Epithelial cell of prostate (primary cell): ENCODE results near the gene DMD.
"Not testable (repeated sequence)": the region's sequence is repeated elsewhere in the genome, so short reads cannot be mapped to it uniquely, and the experiment has no call there.

ENCODE experiments used
- DNase-seq: peaks from one replicate; pipeline ENCODE4 v3.0.0-alpha.2; 2011; ENCODE audit warnings: low read depth, low spot score
- H3K27ac ChIP-seq: fragments of 450-650 bp; 2 replicates; pipeline ENCODE4 v1.5.1; 2017; ENCODE audit warnings: mild to moderate bottlenecking

Gene DMD

DNA sequence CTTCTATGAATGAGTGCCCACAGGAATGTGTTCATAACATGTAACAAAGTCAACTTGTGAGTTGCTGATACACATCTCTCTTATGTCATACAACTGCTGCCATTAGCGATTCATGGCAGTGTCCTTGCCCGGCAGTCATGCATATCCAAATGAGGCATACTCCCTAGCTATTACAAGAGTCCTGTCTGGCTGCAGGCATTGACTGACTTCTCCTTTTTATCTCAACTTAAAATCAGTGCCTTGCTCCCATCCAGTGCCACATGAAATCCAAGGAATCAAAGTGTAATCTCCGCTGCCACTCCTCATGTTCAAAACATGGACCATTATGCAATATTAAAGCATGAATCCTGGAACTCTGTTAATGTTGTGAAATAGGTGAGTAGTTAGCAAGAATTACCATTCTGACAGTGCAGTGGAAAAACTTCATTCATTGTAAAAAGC is 1790.6 kb downstream of the DMD start:
- no peak overlapping the region for H3K27ac ChIP-seq
- peak; percentile 26 for DNase-seq

DNA sequence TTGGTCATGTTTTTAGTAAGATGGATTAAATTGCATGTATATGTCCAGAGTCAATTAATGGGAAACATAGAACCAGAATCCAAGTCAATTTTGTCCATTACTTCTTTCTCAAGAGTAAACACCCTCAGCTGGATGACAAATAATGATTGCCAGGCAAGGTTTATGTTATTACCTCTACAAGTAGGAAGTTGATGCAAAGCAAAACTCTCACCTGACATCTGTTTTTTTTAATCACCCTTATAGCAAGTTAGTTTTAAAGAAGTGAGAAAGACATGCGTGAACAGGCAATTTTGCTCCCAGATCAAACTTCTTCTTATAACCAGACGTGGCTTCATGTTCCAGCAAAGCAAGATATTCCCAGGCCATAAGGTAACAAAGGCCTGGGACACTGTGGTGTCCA is 1791.0 kb downstream of the DMD start:
- no peak overlapping the region for H3K27ac ChIP-seq
- no peak for DNase-seq

DNA sequence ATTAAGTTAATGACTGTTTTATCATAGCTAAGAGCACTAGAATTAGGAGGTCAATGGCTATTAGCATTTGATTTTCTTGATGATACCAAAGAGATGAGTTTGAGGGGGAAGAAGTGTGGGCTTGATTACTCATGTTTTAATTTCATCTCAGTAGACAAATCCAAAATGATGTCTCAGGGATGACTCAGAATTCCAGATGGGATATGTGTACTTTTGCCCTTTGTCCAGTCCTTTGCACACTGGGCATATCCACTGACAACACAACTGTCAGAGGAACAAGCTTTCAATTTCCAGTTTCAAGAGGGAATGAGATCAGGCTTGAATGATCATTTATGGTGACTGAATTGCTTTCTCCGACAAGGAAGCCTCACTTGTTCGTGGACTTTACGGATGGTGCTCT is 1814.2 kb downstream of the DMD start:
- no peak for DNase-seq
- H3K27ac ChIP-seq = no peak overlapping the region

DNA sequence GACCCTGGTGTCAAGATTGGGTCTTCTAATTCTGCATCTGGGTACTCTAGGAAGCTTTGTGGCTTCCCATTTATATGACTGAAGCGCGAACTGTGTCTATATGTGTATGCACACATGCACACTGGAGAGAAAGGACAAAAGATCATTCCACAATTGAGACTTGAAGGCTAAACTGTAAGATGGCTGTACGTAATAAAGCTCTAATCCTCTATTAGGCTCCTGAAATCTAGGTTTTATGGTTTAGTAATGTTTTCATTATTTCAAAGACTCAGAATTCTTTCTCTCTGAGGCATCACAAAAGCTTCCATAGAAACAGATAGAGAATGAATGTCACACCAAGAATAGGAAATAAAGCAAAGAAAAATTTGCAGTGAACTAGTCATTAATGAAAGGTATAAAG is 1818.8 kb downstream of the DMD start:
- no peak for DNase-seq
- no peak overlapping the region for H3K27ac ChIP-seq

DNA sequence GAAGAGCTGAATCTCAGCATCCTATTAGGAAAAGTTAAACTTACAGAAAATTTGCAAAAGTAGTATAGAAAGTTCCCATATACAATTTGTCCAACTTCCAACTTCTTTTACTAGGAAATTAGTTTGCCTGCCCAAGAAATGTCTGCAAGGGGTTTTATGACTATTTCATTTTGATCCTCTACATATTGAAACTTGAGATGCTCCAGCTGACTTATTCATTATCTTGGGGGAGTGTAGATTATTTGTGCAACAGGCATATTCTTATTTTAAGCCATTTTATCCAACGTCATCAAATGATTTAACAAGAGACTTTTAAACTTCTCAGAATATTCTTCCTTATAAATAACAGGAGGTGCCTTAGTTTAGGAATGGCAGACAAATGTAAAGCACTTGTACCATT is 1822.4 kb downstream of the DMD start:
- no peak for DNase-seq
- H3K27ac ChIP-seq = no peak overlapping the region

DNA sequence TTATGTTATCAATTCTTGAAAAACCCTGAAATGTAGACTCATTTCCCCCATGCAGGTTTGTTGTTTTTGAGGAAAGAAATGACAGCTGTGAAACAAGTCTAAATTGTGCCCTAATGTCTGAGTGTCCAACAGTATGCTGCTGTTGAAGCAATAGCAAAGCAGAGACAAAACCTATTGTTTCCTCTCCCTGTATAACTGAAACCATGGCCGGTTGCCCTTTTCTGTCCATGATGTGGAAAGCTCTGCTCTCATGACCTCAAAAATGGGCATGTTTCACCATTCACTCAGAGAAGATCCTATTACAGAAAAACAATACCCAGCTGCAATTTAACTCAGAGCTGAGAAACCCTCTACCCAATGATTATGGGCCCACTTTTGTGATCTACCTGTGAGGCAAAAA is 1826.9 kb downstream of the DMD start:
- no peak for DNase-seq

DNA sequence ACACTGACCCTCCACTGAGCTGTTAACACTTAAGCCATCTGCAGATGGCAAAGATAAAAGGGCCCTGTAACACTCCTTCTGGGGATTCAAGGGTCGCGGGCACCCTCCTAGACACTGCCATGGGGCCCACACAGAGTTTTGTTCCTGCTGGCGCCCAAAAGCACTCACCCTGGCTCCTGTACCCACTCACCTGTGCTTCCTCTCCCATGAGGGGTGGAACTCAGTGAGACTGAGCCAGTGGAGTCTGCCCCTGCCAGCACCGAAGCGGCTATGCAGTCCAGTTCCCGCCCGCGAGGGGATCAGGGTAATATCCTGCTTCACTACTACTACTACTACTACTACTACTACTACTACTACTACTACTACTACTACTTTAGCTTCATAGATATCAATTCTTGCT is 1827.4 kb downstream of the DMD start:
- H3K27ac ChIP-seq = no peak overlapping the region
- no peak for DNase-seq

More for the DNA sequence above, 1826.9 kb downstream of the DMD start:
- H3K27ac ChIP-seq = no peak overlapping the region

DNA sequence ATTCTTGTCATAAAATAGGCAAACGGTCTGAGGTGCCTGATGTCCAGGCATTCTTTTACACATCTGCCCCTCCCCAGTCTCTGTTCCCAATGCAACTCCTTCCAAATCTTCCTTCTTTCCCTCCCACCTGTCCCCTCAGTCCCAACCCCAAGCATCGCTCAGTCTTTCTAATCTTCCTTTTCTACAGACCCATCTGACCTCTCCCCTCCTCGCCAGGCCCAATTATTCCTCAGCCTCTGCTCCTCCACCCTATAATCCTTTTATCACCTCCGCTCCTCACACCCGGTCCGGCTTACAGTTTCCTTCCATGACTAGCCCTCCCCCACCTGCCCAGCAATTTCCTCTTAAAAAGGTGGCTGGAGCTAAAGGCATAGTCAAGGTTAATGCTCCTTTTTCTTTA is 1832.4 kb downstream of the DMD start:
- not testable (repeated sequence) for H3K27ac ChIP-seq, DNase-seq

DNA sequence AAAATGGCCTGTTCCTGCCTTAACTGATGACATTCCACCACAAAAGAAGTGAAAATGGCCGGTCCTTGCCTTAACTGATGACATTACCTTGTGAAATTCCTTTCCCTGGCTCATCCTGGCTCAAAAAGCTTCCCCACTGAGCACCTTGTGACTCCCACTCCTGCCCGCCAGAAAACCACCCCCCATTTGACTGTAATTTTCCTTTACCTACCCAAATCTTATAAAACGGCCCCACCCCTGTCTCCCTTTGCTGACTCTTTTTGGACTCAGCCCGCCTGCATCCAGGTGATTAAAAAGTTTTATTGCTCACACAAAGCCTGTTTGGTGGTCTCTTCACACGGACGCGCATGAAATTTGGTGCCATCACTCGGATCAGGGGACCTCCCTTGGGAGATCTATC is 1833.5 kb downstream of the DMD start:
- not testable (repeated sequence) for H3K27ac ChIP-seq, DNase-seq

DNA sequence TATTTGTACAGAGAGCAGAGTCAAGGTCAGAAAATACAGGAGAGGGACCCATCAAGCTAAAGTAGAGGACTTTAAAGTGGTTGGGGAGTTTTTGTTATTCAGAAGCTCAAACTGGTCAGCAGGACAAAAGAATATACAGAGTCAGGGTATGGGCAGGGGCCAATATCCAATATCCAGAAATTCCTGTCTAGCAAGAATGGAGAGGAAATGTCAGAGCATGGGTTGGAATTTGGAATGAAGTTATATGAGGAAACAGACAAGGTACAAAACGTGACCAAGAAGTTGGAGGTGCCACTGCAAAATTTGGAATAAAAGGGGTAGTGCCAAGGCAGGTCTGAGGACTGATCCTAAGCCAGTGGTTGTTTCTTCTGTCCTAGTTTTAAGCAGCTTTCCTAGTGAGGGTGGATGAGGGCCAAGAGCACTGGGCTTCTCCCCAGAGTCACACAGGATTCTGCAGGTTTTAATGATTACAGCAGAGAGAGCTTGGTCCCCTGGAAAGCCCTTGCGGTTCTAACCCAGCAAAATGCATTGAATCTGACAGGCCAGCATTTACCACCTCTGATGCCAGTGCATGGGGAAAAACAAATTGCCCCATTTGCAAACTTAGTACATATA is 1834.8 kb downstream of the DMD start:
- no peak for DNase-seq

DNA sequence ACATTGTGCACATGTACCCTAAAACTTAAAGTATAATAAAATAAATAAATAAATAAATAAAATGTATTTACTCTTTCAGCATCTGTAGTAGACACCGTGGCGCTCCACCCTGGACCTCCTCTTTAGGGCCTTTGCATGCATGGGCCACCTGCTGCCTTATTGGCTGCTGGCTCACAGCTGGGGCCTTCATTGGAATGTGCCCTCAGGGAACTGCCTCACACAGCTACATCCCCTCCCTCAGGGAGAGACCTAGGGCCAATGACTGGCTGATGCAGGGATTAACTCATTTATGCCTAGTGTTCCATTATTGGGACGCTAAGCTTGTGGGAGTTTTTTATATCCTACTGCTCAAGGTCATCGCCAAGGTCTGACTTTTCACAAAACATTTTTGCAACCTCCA is 1836.6 kb downstream of the DMD start:
- no peak overlapping the region for H3K27ac ChIP-seq
- no peak for DNase-seq

More for the DNA sequence above, 1834.8 kb downstream of the DMD start:
- H3K27ac ChIP-seq = no peak overlapping the region

DNA sequence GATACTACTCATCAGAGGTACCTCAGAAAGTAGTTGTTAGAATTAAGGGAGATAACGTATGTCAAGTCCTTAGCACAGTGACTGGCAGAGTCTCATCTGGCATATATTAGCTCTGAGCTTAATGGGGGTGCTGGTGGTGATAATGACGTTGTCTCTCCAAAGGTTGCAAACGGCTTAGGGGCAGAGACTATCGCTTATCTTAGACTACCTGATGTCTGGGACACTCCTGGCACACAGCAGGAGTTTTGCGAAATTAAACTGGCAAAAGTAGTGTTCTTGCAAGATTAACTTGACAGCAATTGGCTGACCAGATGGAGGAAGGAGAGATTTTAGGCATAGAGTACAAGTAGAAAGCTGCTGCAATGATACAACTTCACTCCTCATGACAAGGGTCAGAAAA is 1839.4 kb downstream of the DMD start:
- no peak overlapping the region for H3K27ac ChIP-seq
- no peak for DNase-seq

DNA sequence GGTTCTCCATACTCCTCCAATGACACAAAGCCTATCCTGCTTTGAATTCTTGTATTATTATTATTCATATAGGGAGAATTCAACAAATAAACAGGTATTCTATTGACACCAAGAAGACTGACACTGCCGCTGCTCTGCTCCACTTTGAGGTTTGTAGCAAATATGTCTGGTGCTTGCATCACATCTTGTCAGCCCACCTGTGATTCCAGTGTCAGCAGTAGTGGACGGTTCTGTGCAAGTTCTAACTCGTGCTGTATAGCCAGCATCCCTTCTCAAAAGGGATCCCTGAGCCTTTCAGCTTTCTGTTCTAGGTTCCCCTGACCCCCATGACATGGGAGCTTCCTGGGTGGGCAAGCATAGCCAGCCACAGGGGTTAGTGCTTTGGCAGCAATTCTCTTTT is 1843.5 kb downstream of the DMD start:
- no peak for DNase-seq
- no peak overlapping the region for H3K27ac ChIP-seq

DNA sequence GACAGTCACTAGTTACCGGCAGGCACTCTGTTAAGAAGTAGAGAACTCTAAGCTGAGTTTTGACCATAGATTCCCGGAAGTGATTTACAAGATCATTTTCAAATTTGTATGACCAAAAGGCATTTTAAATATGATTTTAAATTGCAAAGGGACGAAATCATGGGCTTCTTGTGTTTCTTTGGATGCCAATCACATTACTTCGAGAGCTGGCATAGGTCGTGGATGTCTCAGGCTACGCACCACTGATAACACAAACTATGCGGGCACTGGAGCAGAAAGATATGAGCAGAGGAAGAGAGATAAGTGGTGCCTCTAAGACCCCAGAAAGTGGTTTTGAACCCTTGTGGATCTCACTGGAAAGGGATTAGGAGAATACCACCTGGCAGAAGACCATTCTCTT is 1845.3 kb downstream of the DMD start:
- no peak overlapping the region for H3K27ac ChIP-seq
- DNase-seq = no peak

DNA sequence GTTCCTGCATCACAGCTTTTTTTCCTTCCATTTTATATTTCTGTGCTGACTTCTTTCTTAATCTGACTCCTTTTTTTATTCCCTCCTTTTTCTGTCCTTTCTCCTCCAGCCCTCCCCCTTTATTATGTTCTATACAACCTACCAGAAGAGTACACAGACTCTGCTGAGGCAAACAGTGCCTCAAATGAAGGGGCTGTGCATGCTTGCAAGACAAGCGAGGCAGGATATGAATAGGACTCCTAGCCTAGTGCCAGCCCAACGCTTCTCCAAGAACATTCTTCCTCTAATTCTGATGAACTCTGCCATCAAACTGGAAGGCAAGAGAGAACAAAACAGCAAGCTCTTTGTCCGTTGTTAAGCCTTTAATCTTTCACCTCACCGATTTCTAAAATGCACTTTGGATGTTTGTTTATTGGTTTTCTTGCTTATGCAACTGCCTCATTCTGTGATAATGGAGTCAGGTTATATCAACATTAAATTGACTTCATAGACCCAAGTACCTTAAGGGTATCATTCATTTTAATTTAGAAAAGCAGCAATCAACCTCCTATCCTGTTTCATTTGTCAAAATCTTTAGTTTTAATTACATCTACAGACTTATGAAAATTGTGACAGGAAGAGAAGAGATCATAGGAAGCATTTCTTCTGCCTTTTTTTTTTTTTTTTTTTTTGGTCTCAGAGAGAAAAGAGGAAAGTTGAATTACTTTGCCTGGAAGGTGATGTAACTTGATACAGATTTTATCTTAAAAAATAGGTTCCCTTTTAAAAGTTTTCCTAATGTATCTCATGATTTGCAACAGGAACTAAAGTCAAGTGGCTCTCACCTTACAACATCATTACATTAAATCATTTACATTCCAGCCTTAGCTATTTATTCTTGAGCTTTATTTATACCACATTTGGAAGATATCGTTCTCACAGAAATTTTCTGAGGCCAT is 1854.8 kb downstream of the DMD start:
- DNase-seq = no peak
- H3K27ac ChIP-seq = no peak overlapping the region

DNA sequence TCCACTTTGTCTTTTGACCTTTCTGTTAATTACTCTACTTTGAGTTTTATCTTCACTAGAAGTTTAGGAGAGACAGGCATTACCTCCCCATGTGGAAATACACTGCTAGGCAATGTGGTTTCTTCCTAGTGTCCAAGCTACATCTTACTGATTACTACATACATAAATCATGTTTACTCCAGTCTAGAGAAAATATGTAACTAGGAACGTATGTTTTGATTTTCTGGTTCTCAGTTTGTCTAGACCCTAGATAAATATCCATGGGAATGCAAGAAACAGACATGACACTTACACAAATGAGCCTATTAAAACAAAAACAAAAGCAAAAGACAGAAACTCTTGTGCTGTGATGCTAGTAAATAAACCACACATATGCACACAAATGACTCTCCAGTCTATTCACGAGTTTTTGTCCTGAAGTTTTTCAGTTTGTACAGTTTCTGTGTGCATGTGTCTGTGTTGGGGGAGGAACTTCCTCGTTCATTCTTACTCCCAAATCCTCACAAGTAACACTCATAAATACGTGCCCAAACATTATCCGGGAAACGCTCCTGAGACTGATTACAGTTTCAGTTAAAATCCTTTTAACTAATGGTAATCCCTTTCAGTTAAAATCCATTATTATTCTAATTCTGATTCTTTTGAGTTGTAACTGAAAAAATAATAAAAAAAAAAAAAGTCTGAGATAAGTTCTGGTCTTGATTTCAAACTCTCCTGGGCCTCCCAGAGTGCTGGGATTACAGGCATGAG is 1856.0 kb downstream of the DMD start:
- DNase-seq = no peak
- no peak overlapping the region for H3K27ac ChIP-seq

DNA sequence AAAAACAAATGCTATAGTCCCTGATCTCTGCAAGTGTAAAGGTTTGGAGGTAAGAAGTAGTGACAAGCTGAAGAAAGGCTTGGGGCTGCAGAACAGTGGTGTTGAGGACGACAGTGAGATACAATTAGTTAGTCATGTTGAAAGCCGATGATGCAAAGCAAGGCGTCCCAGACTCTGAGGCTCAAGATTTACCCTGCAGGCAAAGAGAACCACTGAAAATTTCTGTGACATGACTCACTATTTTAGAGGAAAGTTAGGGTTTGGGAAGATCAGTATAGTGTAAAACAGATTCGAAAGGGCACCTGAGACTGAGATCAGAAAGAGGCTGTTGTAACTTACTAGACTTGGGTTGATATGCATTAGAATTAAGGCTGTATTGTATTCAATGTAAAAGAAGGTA is 1858.3 kb downstream of the DMD start:
- DNase-seq = no peak

DNA sequence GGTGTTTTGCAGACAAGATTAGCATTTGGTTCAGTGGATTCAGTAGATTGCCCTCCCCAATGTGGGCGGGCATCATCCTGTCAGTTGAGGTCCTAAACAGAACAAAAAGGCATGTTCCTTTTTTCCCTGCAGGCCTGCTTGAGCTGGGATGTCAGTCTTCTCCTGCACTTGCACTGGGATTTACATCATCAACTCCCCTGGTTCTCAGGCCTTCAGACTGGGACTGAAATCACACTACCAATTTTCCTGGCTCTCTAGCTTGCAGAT is 1860.6 kb downstream of the DMD start:
- no peak overlapping the region for H3K27ac ChIP-seq
- DNase-seq = no peak

More for the DNA sequence above, 1858.3 kb downstream of the DMD start:
- no peak overlapping the region for H3K27ac ChIP-seq

DNA sequence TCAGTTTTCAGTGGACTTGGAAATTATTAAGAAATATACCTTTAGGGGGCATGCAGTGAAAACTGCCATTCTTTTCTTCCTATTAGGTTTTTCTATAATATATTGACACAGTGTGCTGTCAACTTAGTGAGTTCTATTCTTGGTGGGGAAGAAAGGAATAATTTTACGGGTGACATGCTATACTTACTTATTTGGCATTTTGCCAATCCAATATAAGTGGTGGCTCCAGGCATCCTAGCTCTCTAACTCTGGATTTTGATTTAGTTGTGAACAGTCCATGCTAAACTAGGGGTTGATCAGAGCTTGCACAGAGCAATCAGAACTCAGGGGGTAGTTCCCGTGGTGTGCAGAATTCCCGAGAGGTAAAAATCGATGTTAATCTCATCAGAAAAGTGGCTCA is 1861.8 kb downstream of the DMD start:
- no peak overlapping the region for H3K27ac ChIP-seq
- DNase-seq = no peak

DNA sequence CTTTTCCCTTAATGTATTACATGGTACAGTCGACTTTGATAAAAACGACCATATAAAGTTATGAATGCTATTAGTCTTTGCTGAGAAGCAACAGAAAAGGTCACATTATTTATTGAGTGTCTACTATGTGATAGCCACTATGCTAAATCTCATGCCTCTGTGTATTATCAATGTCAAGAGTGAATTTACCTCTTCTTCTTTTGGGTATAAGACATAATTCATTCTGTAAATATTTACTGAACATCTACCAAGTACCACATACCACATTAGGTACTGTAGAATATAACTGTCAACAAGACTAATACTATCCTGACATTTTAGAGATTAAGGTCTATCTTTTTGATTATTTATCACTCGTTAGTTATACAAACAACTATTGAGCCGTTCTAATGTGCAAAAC is 1870.8 kb downstream of the DMD start:
- DNase-seq = no peak
- H3K27ac ChIP-seq = no peak overlapping the region

DNA sequence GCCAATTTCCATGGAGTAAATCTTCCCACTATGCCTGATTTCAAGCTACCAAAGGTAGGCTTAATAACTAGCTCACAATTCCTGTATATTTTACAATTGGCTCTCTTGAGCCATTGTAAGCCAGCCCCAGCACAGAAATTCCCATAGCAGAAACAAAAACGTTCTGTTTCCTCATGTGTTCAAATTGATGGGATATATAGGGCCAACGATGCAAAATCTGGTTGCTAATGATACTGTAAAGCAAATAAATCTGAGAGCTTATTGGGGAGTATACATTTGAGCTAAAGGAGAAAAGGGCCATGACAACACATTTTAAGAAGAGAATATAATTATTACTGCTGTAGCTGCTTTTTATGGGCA is 1872.4 kb downstream of the DMD start:
- DNase-seq = no peak
- H3K27ac ChIP-seq = no peak overlapping the region
